K562 (cell line): ENCODE data around the gene HBB. TPM values are rescaled to one million over a fixed set of nuclear protein-coding genes. Genes with fewer than 3 reads are reported as not detected.

Experiments used
- CREM ChIP-seq: IDR thresholded peaks from 2 replicates; pipeline ENCODE4 v1.6.1; 2014; ENCODE audit warnings: antibody characterized with exemption, low read depth
- HOXB6 ChIP-seq: fragments of 250-450 bp; sonication (Bioruptor Pico); IDR thresholded peaks from 2 replicates; pipeline ENCODE4 v1.5.1; 2022; ENCODE audit warnings: mild to moderate bottlenecking, borderline replicate concordance
- JUN ChIP-seq, 2 experiments: sonication (generic) in 1 of 2; formaldehyde crosslinking in 1 of 2; IDR thresholded peaks; 2 replicates each; pipeline versions ENCODE4 v1.6.1 to v1.8.0; 2012 to 2022; ENCODE audit warnings: borderline replicate concordance in 2 of 2, mild to moderate bottlenecking in 2 of 2, improper control_type of control experiment in 1 of 2, low read depth in 1 of 2, low read length in 1 of 2, missing genetic modification reagents in 1 of 2
- MXI1 ChIP-seq: IDR thresholded peaks from 2 replicates; pipeline ENCODE4 v1.6.1; 2011; ENCODE audit warnings: low read depth, mild to moderate bottlenecking, improper control_type of control experiment, low read length
- NRF1 ChIP-seq, 2 experiments: fragments of 450-650 bp; IDR thresholded peaks in 1 of 2; conservative IDR thresholded peaks in 1 of 2; 2 replicates each; pipeline ENCODE4 v1.6.1; 2014; ENCODE audit warnings: mild to moderate bottlenecking in 2 of 2
- RBM14 ChIP-seq: fragments of 200-400 bp; formaldehyde crosslinking; IDR thresholded peaks from 2 replicates; pipeline ENCODE4 v1.6.1; 2018; ENCODE audit warnings: low read depth, mild to moderate bottlenecking, low read length, moderate library complexity, borderline replicate concordance; ENCODE audit not compliant: insufficient read depth
- SIN3A ChIP-seq, 2 experiments: fragments of 150-350 bp in 1 of 2; IDR thresholded peaks; 2 replicates each; pipeline ENCODE4 v1.6.1; 2011 to 2016; ENCODE audit warnings: borderline replicate concordance in 2 of 2, low read depth in 2 of 2, low read length in 2 of 2, mild to moderate bottlenecking in 2 of 2, moderate library complexity in 2 of 2; ENCODE audit not compliant: control insufficient read depth in 1 of 2
- TOE1 ChIP-seq, 2 experiments: fragments of 450-650 bp in 1 of 2; sonication (generic) in 1 of 2; formaldehyde crosslinking in 1 of 2; IDR thresholded peaks; 2 replicates each; pipeline versions ENCODE4 v1.7.1 to v1.8.0; 2016 to 2022; ENCODE audit warnings: borderline replicate concordance in 2 of 2, mild to moderate bottlenecking in 2 of 2, antibody characterized with exemption in 1 of 2, inconsistent platforms in 1 of 2, low read depth in 1 of 2, missing genetic modification reagents in 1 of 2, moderate library complexity in 1 of 2
- ZNF239 ChIP-seq: fragments of 250-450 bp; sonication (Bioruptor Pico); IDR thresholded peaks from 2 replicates; pipeline ENCODE4 v1.4.0; 2020; ENCODE audit warnings: mild to moderate bottlenecking
- ZNF384 ChIP-seq: IDR thresholded peaks from 2 replicates; pipeline ENCODE4 v1.6.1; 2012; ENCODE audit warnings: low read depth, low read length, improper control_type of control experiment
- polyA plus RNA-seq, 8 experiments: library from polyadenylated mRNA; depleted of rRNA in 4 of 8; stranded (reverse) in 5 of 8; unstranded in 3 of 8; fragments of >200 nt; fragmentation: Nextera tagmentation in 2 of 8; fragmentation: Illumina TruSeq in 1 of 8; extraction: Ambion mirVana in 2 of 8; extraction: Trizol in 1 of 8; gene quantifications; 2 replicates each; pipeline versions ENCODE4 v1.2.1 to v1.2.3, GENCODE V29; 2011 to 2014; ENCODE audit warnings: inconsistent platforms in 1 of 8, missing spikeins in 1 of 8
- total RNA-seq, 7 experiments: library from RNA; depleted of rRNA in 6 of 7; stranded (reverse); fragments of >200 nt in 6 of 7; fragmentation: Illumina TruSeq in 2 of 7; extraction: Trizol in 2 of 7; gene quantifications; 2 replicates each; pipeline versions ENCODE4 v1.2.1 to v1.2.3, GENCODE V29; 2011 to 2021; ENCODE audit warnings: low replicate concordance in 1 of 7
- TF ChIP-seq, protein P1 (sequence below), 2 experiments: fragments of 450-650 bp; IDR thresholded peaks; 2 replicates each; pipeline ENCODE4 v1.6.1; 2018; ENCODE audit warnings: mild to moderate bottlenecking in 2 of 2, low read depth in 1 of 2; ENCODE audit not compliant: partially characterized antibody in 2 of 2
- TF ChIP-seq, protein P2 (sequence below): fragments of 450-650 bp; IDR thresholded peaks from 2 replicates; pipeline ENCODE4 v1.7.1; 2018; ENCODE audit warnings: mild to moderate bottlenecking, low read depth; ENCODE audit not compliant: partially characterized antibody
- TF ChIP-seq, protein P3 (sequence below), 2 experiments: fragments of 450-650 bp; IDR thresholded peaks; 2 replicates each; pipeline ENCODE4 v1.6.1; 2016
- TF ChIP-seq, protein P4 (sequence below), 3 experiments: fragments of 200-800 bp in 1 of 3; sonication (Bioruptor generic) in 1 of 3; sonication (generic) in 1 of 3; formaldehyde crosslinking in 1 of 3; IDR thresholded peaks; 2 replicates each; pipeline versions ENCODE4 v1.6.1 to v1.8.0; 2016 to 2022; ENCODE audit warnings: mild to moderate bottlenecking in 2 of 3, missing compliant biosample characterization in 2 of 3, missing genetic modification characterization in 2 of 3, missing genetic modification reagents in 1 of 3

Gene HBB
- total and polyA plus RNA-seq, 9 of the 15 experiments (the other 6 are each of a cell fraction or from before 2014, with no cell fraction given): 0.33 to 3.4 (median 1.2) TPM; not detected in 2

DNA sequence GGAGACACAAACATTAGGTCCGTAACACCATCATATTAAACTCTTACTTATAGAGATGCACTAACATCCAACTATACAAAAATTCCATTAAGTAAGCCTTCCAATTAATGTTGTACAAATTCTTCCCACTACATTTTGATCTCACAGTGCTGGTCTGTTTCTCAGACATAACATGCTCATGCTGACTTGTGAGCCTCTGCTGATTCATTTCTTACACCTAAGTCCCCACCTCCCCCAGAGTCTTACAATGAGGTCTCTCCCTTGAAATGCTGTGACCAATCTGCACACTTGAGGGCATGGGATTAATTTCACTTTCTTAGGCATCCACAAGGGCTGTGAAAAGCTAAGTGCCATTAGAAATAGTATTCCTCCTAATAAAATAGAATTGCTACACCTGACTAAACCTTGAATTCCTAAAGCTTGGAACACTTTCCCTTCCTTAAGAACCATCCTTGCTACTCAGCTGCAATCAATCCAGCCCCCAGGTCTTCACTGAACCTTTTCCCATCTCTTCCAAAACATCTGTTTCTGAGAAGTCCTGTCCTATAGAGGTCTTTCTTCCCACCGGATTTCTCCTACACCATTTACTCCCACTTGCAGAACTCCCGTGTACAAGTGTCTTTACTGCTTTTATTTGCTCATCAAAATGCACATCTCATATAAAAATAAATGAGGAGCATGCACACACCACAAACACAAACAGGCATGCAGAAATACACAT lies 20.8 kb upstream of the HBB start (continued):
- TF ChIP-seq, protein P1, sequence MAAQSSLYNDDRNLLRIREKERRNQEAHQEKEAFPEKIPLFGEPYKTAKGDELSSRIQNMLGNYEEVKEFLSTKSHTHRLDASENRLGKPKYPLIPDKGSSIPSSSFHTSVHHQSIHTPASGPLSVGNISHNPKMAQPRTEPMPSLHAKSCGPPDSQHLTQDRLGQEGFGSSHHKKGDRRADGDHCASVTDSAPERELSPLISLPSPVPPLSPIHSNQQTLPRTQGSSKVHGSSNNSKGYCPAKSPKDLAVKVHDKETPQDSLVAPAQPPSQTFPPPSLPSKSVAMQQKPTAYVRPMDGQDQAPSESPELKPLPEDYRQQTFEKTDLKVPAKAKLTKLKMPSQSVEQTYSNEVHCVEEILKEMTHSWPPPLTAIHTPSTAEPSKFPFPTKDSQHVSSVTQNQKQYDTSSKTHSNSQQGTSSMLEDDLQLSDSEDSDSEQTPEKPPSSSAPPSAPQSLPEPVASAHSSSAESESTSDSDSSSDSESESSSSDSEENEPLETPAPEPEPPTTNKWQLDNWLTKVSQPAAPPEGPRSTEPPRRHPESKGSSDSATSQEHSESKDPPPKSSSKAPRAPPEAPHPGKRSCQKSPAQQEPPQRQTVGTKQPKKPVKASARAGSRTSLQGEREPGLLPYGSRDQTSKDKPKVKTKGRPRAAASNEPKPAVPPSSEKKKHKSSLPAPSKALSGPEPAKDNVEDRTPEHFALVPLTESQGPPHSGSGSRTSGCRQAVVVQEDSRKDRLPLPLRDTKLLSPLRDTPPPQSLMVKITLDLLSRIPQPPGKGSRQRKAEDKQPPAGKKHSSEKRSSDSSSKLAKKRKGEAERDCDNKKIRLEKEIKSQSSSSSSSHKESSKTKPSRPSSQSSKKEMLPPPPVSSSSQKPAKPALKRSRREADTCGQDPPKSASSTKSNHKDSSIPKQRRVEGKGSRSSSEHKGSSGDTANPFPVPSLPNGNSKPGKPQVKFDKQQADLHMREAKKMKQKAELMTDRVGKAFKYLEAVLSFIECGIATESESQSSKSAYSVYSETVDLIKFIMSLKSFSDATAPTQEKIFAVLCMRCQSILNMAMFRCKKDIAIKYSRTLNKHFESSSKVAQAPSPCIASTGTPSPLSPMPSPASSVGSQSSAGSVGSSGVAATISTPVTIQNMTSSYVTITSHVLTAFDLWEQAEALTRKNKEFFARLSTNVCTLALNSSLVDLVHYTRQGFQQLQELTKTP (IDR thresholded peaks at IDR 0.05; ENCODE audit: low read depth in 1 of 2, partially characterized antibody in 2 of 2): peak in 1 of 2 experiments; percentile 40
- TF ChIP-seq, protein P2, sequence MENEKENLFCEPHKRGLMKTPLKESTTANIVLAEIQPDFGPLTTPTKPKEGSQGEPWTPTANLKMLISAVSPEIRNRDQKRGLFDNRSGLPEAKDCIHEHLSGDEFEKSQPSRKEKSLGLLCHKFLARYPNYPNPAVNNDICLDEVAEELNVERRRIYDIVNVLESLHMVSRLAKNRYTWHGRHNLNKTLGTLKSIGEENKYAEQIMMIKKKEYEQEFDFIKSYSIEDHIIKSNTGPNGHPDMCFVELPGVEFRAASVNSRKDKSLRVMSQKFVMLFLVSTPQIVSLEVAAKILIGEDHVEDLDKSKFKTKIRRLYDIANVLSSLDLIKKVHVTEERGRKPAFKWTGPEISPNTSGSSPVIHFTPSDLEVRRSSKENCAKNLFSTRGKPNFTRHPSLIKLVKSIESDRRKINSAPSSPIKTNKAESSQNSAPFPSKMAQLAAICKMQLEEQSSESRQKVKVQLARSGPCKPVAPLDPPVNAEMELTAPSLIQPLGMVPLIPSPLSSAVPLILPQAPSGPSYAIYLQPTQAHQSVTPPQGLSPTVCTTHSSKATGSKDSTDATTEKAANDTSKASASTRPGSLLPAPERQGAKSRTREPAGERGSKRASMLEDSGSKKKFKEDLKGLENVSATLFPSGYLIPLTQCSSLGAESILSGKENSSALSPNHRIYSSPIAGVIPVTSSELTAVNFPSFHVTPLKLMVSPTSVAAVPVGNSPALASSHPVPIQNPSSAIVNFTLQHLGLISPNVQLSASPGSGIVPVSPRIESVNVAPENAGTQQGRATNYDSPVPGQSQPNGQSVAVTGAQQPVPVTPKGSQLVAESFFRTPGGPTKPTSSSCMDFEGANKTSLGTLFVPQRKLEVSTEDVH: peak; percentile 24
- TF ChIP-seq TOE1 (IDR thresholded peaks at IDR 0.05; ENCODE audit: borderline replicate concordance) (no peak), TOE1 (CRISPR knock-in tag; IDR thresholded peaks at IDR 0.05; ENCODE audit: borderline replicate concordance, low read depth) (no peak), CREM (0 out of 2 replicates have a peak, but pooled peaks have one; percentile 6), ZNF239 (CRISPR knock-in tag) (no peak), NRF1 (conservative IDR thresholded peaks at IDR 0.05 in 1 of 2, IDR thresholded peaks at IDR 0.05 in 1 of 2) (peak; percentile 33 to 43; a peak in 2 of 4 replicates), SIN3A (IDR thresholded peaks at IDR 0.05; ENCODE audit: borderline replicate concordance in 2 of 2, control insufficient read depth in 1 of 2, low read depth in 2 of 2, low read length in 2 of 2) (0 out of 4 replicates have a peak, but pooled peaks of 1 of the 2 experiments have one; percentile 8), HOXB6 (CRISPR knock-in tag) (no peak), ZNF384 (no peak), RBM14 (no peak), JUN (IDR thresholded peaks at IDR 0.05; ENCODE audit: borderline replicate concordance, low read depth, low read length) (0 out of 2 replicates have a peak, but pooled peaks have one; percentile 15), JUN (CRISPR knock-in tag; IDR thresholded peaks at IDR 0.05; ENCODE audit: borderline replicate concordance) (no peak), MXI1 (0 out of 2 replicates have a peak, but pooled peaks have one; percentile 55)
- TF ChIP-seq, protein P3, sequence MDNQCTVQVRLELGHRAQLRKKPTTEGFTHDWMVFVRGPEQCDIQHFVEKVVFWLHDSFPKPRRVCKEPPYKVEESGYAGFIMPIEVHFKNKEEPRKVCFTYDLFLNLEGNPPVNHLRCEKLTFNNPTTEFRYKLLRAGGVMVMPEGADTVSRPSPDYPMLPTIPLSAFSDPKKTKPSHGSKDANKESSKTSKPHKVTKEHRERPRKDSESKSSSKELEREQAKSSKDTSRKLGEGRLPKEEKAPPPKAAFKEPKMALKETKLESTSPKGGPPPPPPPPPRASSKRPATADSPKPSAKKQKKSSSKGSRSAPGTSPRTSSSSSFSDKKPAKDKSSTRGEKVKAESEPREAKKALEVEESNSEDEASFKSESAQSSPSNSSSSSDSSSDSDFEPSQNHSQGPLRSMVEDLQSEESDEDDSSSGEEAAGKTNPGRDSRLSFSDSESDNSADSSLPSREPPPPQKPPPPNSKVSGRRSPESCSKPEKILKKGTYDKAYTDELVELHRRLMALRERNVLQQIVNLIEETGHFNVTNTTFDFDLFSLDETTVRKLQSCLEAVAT (IDR thresholded peaks at IDR 0.05): peak in 1 of 2 experiments; percentile 85; a peak in 3 of 4 replicates
- TF ChIP-seq, protein P4, sequence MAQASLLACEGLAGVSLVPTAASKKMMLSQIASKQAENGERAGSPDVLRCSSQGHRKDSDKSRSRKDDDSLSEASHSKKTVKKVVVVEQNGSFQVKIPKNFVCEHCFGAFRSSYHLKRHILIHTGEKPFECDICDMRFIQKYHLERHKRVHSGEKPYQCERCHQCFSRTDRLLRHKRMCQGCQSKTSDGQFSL (CRISPR knock-in tag; IDR thresholded peaks at IDR 0.05): no peak
- TF ChIP-seq, protein P4 (tag; IDR thresholded peaks at IDR 0.05): no peak
